HG03175 (cell line): ENCODE measurements around the gene TBL1XR1.
A peak's percentile ranks its signal among the peaks of the same experiment; 100 is the strongest.
"Not testable (repeated sequence)": the region's sequence is repeated elsewhere in the genome, so short reads cannot be mapped to it uniquely, and the experiment has no call there.

Experiments
- ATAC-seq: cut with Tn5 transposase; IDR thresholded peaks from one replicate; pipeline ENCODE4 v1.9.1; 2021; ENCODE audit warnings: mild to moderate bottlenecking, moderate library complexity; ENCODE audit not compliant: unreplicated experiment

Gene TBL1XR1

GRCh38 chr3:177145954-177146353, 51.3 kb downstream of the TBL1XR1 start:
- ATAC-seq: no peak

- peak; percentile 13 for ATAC-seq
These were observed 51.9 kb downstream of the TBL1XR1 start for GRCh38 chr3:177145381-177145780.

DNA sequence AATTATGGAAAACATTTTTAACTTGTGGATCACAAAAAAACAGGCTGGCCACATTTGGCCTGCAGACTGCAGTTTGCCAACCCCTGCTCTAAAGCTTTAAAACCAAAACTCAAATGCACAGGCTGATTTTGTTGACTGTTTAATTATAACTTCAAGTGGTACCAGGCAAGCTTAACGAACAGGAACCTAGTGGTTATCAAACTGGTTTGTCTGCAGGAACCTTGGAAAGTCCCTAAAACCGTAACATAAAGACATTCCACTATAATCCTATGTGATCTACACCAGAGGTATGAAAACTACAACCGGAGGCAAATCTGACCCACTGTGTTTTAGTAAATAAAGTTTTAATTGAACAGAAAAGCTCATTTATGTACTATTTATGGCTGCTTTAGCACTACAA, 52.4 kb downstream of the TBL1XR1 start:
- ATAC-seq: peak; percentile 52

DNA sequence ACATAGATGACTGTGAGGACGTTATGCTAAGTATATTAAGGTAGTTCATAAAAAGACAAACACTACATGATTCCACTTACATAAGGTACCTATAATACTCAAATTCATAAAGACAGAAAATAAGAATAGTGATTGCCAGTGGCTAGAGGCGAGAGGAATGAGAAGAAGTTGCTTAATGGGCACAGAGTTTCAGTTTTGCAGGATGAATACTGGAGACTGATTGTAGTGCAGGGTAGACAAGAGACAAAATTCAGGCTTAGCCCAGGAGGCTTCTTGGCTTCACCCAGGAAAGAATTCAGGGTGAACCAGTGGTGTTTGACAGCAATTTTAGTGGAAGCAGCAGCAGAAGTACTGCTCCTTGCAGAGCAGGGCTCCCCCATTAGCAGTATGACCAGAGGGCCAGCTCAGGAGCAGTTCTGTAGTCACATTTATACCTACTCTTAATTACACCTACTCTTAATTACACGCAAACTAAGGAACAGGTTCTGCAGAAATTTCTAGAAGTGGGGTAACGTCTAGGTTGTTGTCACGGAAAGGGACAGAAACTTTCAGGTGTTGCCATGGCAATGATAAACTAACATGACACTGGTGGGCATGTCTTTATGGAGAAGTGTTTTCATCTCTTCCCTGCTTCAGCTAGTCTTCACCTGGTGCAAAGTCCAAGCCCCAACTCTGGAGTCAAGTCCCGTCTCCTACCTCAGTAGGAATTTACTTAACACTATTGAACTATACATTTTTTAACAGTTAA, 55.2 kb downstream of the TBL1XR1 start:
- no peak for ATAC-seq

DNA sequence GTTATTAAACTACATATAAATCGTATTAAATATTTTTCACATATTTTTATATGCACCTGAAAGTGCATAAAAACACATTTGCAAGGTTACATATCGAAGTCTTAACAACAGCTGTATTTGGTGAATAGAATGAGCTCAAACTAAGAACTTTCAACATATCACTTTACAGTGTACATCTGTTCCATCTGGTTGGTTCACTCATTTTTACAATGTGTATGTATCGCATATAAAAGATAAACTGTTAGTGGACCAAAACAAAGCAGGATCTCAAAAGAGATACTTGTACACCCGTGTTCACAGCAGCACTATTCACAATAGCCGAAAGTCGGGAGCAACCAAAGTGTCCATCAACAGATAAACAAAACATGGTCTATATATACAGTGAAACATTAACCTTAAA, 55.8 kb downstream of the TBL1XR1 start:
- ATAC-seq: no peak

DNA sequence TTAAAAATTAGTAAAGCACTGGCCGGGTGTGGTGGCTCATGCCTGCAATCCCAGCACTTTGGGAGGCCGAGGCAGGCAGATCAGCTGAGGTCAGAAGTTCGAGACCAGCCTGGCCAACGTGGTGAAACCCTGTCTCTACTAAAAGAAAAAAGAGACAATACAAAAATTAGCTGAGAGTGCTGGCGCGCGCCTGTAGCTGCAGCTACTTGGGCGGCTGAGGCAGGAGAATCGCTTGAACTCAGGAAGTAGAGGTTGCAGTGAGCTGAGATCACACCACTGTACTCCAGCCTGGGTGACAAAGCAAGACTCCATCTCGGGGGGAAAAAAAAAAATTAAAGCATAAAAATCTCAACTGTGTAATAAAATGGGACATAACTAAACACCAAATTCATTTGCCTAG, 58.1 kb downstream of the TBL1XR1 start:
- ATAC-seq: not testable (repeated sequence)

DNA sequence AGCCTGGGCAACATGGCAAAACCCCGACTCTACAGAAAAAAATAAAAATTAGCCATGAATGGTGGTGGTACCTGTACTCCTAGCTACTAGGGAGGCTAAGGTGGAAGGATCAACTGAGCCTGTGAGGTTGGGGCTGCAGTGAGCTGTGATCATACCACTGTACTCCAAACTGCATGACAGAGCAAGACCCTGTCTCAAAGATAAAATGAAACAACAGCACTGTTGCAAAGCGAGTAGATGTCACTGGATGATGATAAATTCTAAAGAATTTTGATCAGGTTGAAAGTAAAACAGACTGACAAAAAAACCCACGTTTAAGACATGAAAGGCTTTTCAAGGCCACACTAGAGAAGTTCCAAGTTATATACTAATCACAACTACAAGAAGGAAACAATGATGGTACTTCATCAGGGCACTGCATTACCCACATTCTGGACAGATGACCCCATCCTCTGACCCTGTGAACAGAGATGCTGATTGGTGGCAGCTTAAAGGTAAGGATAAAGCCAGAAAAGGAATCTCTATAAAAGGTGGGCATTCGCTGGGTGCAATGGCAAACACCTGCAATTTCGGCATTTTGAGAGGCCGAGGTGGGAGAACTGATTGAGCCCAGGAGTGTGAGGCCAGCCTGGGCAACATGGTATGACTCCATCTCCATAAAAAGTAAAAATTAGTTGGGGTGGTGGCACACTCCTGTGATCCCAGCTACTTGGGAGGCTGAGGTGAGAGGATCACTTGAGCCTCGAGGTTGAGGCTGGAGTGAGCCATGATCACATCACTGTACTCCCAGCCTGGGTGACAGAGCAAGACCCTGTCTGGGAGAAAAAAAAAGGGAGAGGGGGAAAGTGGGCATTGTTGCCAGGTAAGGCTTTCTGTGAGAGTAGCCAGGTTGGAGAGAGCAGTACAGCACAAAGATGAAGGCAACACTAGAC, 59.2 kb downstream of the TBL1XR1 start:
- no peak for ATAC-seq

DNA sequence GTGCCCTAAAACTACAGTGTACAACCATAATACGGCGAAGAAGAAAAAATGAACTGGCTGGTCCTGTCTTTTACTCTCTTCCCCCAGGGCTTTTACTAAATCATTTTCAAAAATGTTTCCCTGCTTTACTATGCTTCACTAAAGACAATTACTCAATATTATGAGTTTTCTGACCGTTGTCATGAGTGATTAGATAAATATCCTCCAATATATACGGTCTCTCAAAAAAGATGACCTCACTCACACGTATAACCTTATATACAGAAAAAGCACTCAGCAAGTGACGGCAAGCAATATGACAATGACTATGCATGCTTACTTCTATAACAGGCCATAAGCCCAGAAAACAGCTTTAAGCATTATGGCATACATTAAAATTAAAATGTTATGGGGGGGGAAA, 60.5 kb downstream of the TBL1XR1 start:
- ATAC-seq: no peak

- no peak for ATAC-seq
These were observed 61.3 kb downstream of the TBL1XR1 start for GRCh38 chr3:177135841-177136492.

- ATAC-seq: no peak
These were observed 62.5 kb downstream of the TBL1XR1 start for GRCh38 chr3:177134816-177135210.

- no peak for ATAC-seq
These were observed 63.1 kb downstream of the TBL1XR1 start for GRCh38 chr3:177133860-177134815.

DNA sequence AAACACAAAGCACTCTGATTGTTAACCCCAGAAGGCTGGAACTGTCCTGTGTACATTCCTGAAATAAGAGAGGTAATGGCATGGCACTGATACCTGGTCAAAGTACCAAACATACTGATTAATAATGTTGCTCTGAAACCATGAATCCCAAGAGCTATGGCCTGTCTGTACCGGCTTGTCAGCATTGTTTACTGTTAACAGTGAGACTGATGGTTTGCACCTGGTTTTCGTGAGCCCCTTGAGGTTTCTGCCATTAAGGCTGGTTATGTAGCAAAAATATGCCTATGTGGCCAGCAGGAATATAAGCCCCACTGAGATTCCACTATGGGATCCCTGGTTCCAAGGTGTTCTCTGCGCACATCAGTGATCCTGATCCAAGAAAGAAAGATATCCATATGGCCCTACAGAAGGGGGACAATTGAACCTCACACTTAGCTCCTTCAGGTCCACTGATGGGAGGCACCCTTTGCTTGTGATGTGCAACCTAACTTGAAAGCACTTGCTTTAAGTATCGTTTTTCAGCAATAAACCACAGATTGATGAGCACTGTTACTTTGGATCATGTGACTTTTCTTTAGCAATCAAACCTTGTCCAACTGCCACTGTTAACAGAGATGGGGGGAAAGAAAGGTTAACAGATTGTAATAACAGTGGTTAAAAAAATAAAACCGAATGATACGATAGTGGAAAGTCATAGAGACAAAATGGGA, 65.2 kb downstream of the TBL1XR1 start:
- ATAC-seq: no peak

DNA sequence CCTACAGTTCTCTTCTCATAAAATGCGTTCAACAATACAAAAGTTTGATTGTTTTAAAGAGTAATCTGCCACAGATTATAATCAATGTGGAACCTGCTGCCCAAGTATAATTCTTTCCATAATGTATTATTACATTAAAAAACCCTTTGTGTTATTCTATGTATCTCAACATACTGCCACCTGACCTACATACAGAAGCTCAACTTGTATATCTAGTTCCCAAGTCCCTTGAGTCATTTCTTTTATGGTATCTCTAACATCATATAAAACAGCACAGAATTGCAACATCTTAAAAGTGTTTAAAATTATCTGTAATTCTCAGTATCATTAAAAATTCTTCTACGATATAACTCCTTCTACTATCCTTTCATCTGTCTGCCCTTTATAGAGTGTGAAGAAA, 70.3 kb downstream of the TBL1XR1 start:
- no peak for ATAC-seq

DNA sequence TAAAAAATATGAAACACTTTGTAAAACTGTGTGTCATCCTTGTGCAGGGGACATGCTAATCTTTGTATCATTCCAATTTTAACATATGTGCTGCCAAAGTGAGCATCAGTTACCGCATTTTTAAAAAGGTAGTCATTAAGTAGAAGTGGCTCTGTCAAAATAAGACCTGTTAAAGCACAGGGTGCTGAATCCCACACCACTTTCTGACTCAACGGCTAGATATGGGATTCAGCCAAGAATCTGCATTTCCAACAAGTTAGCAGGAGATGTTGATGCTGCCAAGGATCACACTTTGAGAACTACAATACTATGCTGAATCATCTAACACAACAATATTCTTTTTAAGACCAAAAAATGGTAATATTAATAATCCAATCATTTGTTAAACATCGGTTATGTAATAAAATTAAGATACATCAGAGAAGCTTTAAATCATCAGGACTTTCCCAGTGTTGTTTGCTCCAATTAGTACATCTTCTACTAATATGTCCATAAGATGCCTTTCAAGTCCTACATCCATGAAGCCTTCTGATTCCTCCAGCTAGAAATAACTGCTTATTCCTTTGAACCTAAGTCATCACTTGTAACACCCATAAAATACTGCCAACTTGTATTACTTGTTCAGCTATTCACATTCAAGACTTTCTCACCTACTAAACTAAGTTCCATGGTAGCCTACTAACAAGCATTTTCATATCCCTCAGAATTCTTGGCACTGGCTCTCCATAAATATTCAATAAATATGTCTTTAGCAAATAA, 71.1 kb downstream of the TBL1XR1 start:
- no peak for ATAC-seq

GRCh38 chr3:177124882-177125281, 72.4 kb downstream of the TBL1XR1 start:
- ATAC-seq: no peak

DNA sequence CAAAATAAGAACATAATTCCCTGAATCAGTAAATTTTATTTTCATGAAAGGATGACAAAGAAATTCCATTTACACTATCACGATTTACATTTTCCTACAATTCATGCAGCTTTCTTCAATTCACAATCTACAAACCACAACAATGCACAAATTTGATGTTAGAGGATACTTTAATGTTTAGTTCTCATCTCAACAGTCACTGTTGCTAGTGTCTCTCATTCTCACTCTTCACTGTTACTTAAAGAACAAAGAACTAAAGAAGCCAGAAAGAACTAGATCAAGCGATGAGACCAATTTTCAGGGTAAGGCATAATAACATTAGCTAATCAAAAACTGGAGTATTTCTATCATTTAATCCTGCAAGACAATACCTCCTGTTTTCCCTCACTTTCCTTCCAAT, 73.5 kb downstream of the TBL1XR1 start:
- no peak for ATAC-seq

GRCh38 chr3:177122183-177122856, 75.0 kb downstream of the TBL1XR1 start:
- no peak for ATAC-seq

DNA sequence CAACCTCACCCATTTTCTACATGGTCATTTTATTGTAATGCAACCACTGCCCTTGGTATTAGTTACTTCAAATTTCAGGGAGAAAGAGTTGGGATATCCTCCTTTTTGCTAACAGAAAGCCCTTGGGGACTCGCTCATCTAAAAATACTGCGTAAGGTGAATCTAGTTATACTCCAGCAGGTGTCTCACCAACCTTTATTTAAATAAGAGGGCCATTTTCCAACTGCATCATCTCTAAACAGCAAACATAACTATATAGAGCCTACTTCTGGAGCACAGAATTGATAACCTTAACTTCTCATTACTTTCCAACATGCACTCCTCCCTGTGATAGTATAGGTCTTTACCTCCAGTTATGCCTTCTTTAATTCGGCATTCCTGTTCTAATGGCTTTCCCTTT, 77.5 kb downstream of the TBL1XR1 start:
- ATAC-seq: no peak

DNA sequence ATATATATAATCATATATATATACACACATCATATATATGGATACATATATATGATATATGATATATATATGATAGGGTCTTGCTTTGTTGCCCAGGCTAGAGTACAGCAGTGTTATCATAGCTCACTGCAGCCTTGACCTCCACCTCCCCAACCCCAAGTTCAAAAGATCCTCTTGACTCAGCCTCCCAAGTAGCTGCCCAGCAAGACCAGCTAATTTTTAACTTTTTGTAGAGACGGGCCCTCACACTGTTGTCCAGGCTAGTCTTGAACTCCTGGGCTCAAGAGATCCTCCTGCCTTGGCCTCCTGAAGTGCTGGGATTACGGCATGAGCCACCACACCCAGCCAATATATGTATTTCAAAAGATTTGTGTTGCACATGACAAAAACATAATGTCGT, 83.0 kb downstream of the TBL1XR1 start:
- no peak for ATAC-seq
